Keratinocyte (primary cell): Measurements from ENCODE around the gene MYRIP. TPM values are rescaled to one million over a fixed set of nuclear protein-coding genes. Genes with fewer than 3 reads are reported as not detected.

Experiments used
- DNase-seq: peaks from one replicate; pipeline ENCODE4 v3.0.0-alpha.2; 2011; ENCODE audit warnings: low read depth, missing footprints, low spot score
- FAIRE-seq: peaks from 2 replicates; lab custom pipeline; 2011; peaks lifted over from hg19 to GRCh38; lab: Jason Lieb, UNC
- H2AFZ ChIP-seq: 2 replicates; pipeline ENCODE4 v1.6.0; 2012; ENCODE audit warnings: low read length, control low read depth, inconsistent platforms; ENCODE audit not compliant: control insufficient read depth
- H3K27ac ChIP-seq: 2 replicates; pipeline ENCODE4 v1.5.1; 2011; ENCODE audit warnings: low read length; ENCODE audit not compliant: control insufficient read depth, insufficient read depth
- H3K27me3 ChIP-seq: 3 replicates; pipeline ENCODE4 v1.6.0; 2011; ENCODE audit warnings: low read length; ENCODE audit not compliant: control insufficient read depth, insufficient read depth; ENCODE audit errors: extremely low read depth
- H3K36me3 ChIP-seq, 2 experiments: 2 replicates in 1 of 2; 3 replicates in 1 of 2; pipeline ENCODE4 v1.5.1; 2011; ENCODE audit warnings: low read length in 2 of 2, mild to moderate bottlenecking in 1 of 2; ENCODE audit not compliant: control insufficient read depth in 2 of 2, insufficient read depth in 2 of 2; ENCODE audit errors: extremely low read depth in 1 of 2
- H3K4me1 ChIP-seq: 3 replicates; pipeline ENCODE4 v1.5.1; 2011; ENCODE audit warnings: low read length; ENCODE audit not compliant: control insufficient read depth, insufficient read depth; ENCODE audit errors: extremely low read depth
- H3K4me2 ChIP-seq: 3 replicates; pipeline ENCODE4 v1.6.0; 2011; ENCODE audit warnings: low read depth, low read length; ENCODE audit not compliant: control insufficient read depth, insufficient read depth; ENCODE audit errors: extremely low read depth
- H3K4me3 ChIP-seq, 3 experiments: fragments of 200-600 bp in 1 of 3; sonication (generic) in 1 of 3; 2 replicates in 2 of 3; 3 replicates in 1 of 3; pipeline ENCODE4 v1.5.1; 2011 to 2016; ENCODE audit warnings: low read length in 3 of 3, mild to moderate bottlenecking in 3 of 3, control low read depth in 2 of 3, inconsistent platforms in 1 of 3, low read depth in 1 of 3, mixed read lengths in 1 of 3, mixed run types in 1 of 3, moderate library complexity in 1 of 3; ENCODE audit not compliant: control insufficient read depth in 2 of 3, insufficient read depth in 2 of 3; ENCODE audit errors: extremely low read depth in 1 of 3
- H3K79me2 ChIP-seq: 2 replicates; pipeline ENCODE4 v1.6.0; 2012; ENCODE audit warnings: low read length; ENCODE audit not compliant: control insufficient read depth, insufficient read depth
- H3K9ac ChIP-seq: 3 replicates; pipeline ENCODE4 v1.6.0; 2011; ENCODE audit warnings: low read length; ENCODE audit not compliant: control insufficient read depth, insufficient read depth; ENCODE audit errors: extremely low read depth
- H3K9me1 ChIP-seq: 3 replicates; pipeline ENCODE4 v1.6.0; 2011; ENCODE audit warnings: low read length; ENCODE audit not compliant: control insufficient read depth, insufficient read depth; ENCODE audit errors: extremely low read depth
- H3K9me3 ChIP-seq: 2 replicates; pipeline ENCODE4 v1.5.1; 2012; ENCODE audit warnings: low read depth, low read length; ENCODE audit not compliant: control insufficient read depth
- H4K20me1 ChIP-seq: 3 replicates; pipeline ENCODE4 v1.6.0; 2011; ENCODE audit warnings: low read length; ENCODE audit not compliant: control insufficient read depth, insufficient read depth; ENCODE audit errors: extremely low read depth
- EZH2 ChIP-seq: IDR thresholded peaks from one replicate; pipeline ENCODE4 v1.6.1; 2012; ENCODE audit warnings: inconsistent platforms, mild to moderate bottlenecking, low read length, moderate library complexity
- dilution Hi-C: fragments of 300-500 bp; cut with MboI; formaldehyde crosslinking; loops from one replicate; pipeline ENCODE4 v1.7.0; 2020; ENCODE audit warnings: low sequenced_read_pairs; ENCODE audit not compliant: extremely low pct_ligation_motif_present
- polyA plus RNA-seq, 5 experiments: library from polyadenylated mRNA; depleted of rRNA in 3 of 5; stranded (reverse) in 3 of 5; stranded (forward) in 1 of 5; unstranded in 1 of 5; fragments of >200 nt; gene quantifications; 1 replicate in 1 of 5; 2 replicates in 3 of 5; 3 replicates in 1 of 5; pipeline versions ENCODE4 v1.2.1 to v1.2.3, GENCODE V29; 2011 to 2012; ENCODE audit warnings: missing spikeins in 2 of 5, low read depth in 1 of 5, low replicate concordance in 1 of 5
- TF ChIP-seq, protein P1 (sequence below), 3 experiments: IDR thresholded peaks in 1 of 3; conservative IDR thresholded peaks in 1 of 3; optimal IDR thresholded peaks in 1 of 3; 2 replicates in 2 of 3; 3 replicates in 1 of 3; pipeline versions ENCODE3 to v1.5.1; 2011; ENCODE audit warnings: low read length in 3 of 3, mild to moderate bottlenecking in 3 of 3, moderate library complexity in 2 of 3, control low read depth in 1 of 3, inconsistent platforms in 1 of 3; ENCODE audit not compliant: insufficient read depth in 2 of 3; ENCODE audit errors: extremely low read depth in 1 of 3

The MYRIP gene
- polyA plus RNA-seq, 1 donor (not counting 4 experiments of a cell fraction or from before 2014, with no cell fraction given) = 0.01 TPM

GRCh38 chr3:40185029-40185695, 375.8 kb downstream of the MYRIP start:
- H3K9ac ChIP-seq = no peak overlapping the region
- no peak for FAIRE-seq
- H3K79me2 ChIP-seq = no peaks in the 10 kb centered on the region
- no peaks in the 10 kb centered on the region for H3K36me3 ChIP-seq
- dilution Hi-C loops = loop anchor here (25.0 kb wide), 1 partner anchor 173 kb away; no protein-coding TSS in a partner anchor
- no peak overlapping the region for H3K27ac ChIP-seq
- H2AFZ ChIP-seq = no peak overlapping the region
- TF ChIP-seq, protein P1, sequence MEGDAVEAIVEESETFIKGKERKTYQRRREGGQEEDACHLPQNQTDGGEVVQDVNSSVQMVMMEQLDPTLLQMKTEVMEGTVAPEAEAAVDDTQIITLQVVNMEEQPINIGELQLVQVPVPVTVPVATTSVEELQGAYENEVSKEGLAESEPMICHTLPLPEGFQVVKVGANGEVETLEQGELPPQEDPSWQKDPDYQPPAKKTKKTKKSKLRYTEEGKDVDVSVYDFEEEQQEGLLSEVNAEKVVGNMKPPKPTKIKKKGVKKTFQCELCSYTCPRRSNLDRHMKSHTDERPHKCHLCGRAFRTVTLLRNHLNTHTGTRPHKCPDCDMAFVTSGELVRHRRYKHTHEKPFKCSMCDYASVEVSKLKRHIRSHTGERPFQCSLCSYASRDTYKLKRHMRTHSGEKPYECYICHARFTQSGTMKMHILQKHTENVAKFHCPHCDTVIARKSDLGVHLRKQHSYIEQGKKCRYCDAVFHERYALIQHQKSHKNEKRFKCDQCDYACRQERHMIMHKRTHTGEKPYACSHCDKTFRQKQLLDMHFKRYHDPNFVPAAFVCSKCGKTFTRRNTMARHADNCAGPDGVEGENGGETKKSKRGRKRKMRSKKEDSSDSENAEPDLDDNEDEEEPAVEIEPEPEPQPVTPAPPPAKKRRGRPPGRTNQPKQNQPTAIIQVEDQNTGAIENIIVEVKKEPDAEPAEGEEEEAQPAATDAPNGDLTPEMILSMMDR (optimal IDR thresholded peaks at IDR 0.05 in 1 of 3, IDR thresholded peaks at IDR 0.05 in 1 of 3, conservative IDR thresholded peaks at IDR 0.05 in 1 of 3; ENCODE audit: extremely low read depth in 1 of 3, insufficient read depth in 2 of 3, low read length in 3 of 3) = no peak
- no peak for TF ChIP-seq EZH2
- no peaks in the 10 kb centered on the region for H4K20me1 ChIP-seq
- H3K4me3 ChIP-seq = no peak overlapping the region
- no peaks in the 10 kb centered on the region for H3K9me1 ChIP-seq
- peaks cover 4% of the 10 kb centered on the region for H3K27me3 ChIP-seq
- no peaks in the 10 kb centered on the region for H3K9me3 ChIP-seq
- H3K4me1 ChIP-seq = no peaks in the 10 kb centered on the region
- no peak overlapping the region for H3K4me2 ChIP-seq
- DNase-seq = no peak

GRCh38 chr3:40186508-40186907, 377.1 kb downstream of the MYRIP start:
- no peak overlapping the region for H3K4me3 ChIP-seq
- H3K36me3 ChIP-seq = no peaks in the 10 kb centered on the region
- no peak overlapping the region for H2AFZ ChIP-seq
- dilution Hi-C loops = loop anchor here (25.0 kb wide), 1 partner anchor 174 kb away; no protein-coding TSS in a partner anchor
- DNase-seq = no peak
- peaks cover 4% of the 10 kb centered on the region for H3K27me3 ChIP-seq
- H3K79me2 ChIP-seq = no peaks in the 10 kb centered on the region
- H3K9ac ChIP-seq = no peak overlapping the region
- no peaks in the 10 kb centered on the region for H3K9me1 ChIP-seq
- H4K20me1 ChIP-seq = no peaks in the 10 kb centered on the region
- H3K4me1 ChIP-seq = no peaks in the 10 kb centered on the region
- no peaks in the 10 kb centered on the region for H3K9me3 ChIP-seq
- H3K27ac ChIP-seq = no peak overlapping the region
- no peak overlapping the region for H3K4me2 ChIP-seq
- TF ChIP-seq, protein P1 (optimal IDR thresholded peaks at IDR 0.05 in 1 of 3, IDR thresholded peaks at IDR 0.05 in 1 of 3, conservative IDR thresholded peaks at IDR 0.05 in 1 of 3; ENCODE audit: extremely low read depth in 1 of 3, insufficient read depth in 2 of 3, low read length in 3 of 3) = no peak
- no peak for TF ChIP-seq EZH2
- FAIRE-seq = no peak
